K562 (cell line): ENCODE data around the gene SYNGR4. TPM values are rescaled to one million over a fixed set of nuclear protein-coding genes. Genes with fewer than 3 reads are reported as not detected.

Experiments
- BRD4 ChIP-seq: fragments of 200-600 bp; sonication (generic); IDR thresholded peaks from 2 replicates; pipeline ENCODE4 v1.6.1; 2017; ENCODE audit warnings: inconsistent platforms
- BRD9 ChIP-seq: fragments of 450-650 bp; IDR thresholded peaks from 2 replicates; pipeline ENCODE4 v1.6.1; 2018; ENCODE audit warnings: low read depth; ENCODE audit not compliant: partially characterized antibody
- ETS2 ChIP-seq: IDR thresholded peaks from 2 replicates; pipeline ENCODE4 v1.6.1; 2016; ENCODE audit warnings: borderline replicate concordance, missing genetic modification characterization, mild to moderate bottlenecking, moderate library complexity, missing compliant biosample characterization; ENCODE audit not compliant: poor library complexity, severe bottlenecking
- JUNB ChIP-seq: fragments of 450-650 bp; formaldehyde crosslinking; conservative IDR thresholded peaks from 2 replicates; pipeline ENCODE4 v1.4.0; 2020; ENCODE audit warnings: mild to moderate bottlenecking
- MCM2 ChIP-seq: fragments of 450-650 bp; IDR thresholded peaks from 2 replicates; pipeline ENCODE4 v1.6.1; 2017; ENCODE audit warnings: low read depth, mild to moderate bottlenecking
- NFIC ChIP-seq: fragments of 450-650 bp; IDR thresholded peaks from 2 replicates; pipeline ENCODE4 v1.6.1; 2017; ENCODE audit warnings: mild to moderate bottlenecking, inconsistent platforms
- SOX6 ChIP-seq: fragments of 450-650 bp; IDR thresholded peaks from 2 replicates; pipeline ENCODE4 v1.6.1; 2014; ENCODE audit warnings: mild to moderate bottlenecking
- ZBTB7A ChIP-seq: IDR thresholded peaks from 2 replicates; pipeline ENCODE4 v1.6.1; 2011; ENCODE audit warnings: low read depth, mild to moderate bottlenecking, low read length, moderate library complexity, borderline replicate concordance; ENCODE audit not compliant: control insufficient read depth
- polyA plus RNA-seq, 8 experiments: library from polyadenylated mRNA; depleted of rRNA in 4 of 8; stranded (reverse) in 5 of 8; unstranded in 3 of 8; fragments of >200 nt; fragmentation: Nextera tagmentation in 2 of 8; fragmentation: Illumina TruSeq in 1 of 8; extraction: Ambion mirVana in 2 of 8; extraction: Trizol in 1 of 8; gene quantifications; 2 replicates each; pipeline versions ENCODE4 v1.2.1 to v1.2.3, GENCODE V29; 2011 to 2014; ENCODE audit warnings: inconsistent platforms in 1 of 8, missing spikeins in 1 of 8
- total RNA-seq, 7 experiments: library from RNA; depleted of rRNA in 6 of 7; stranded (reverse); fragments of >200 nt in 6 of 7; fragmentation: Illumina TruSeq in 2 of 7; extraction: Trizol in 2 of 7; gene quantifications; 2 replicates each; pipeline versions ENCODE4 v1.2.1 to v1.2.3, GENCODE V29; 2011 to 2021; ENCODE audit warnings: low replicate concordance in 1 of 7
- TF ChIP-seq, protein P1 (sequence below): sonication (generic); formaldehyde crosslinking; IDR thresholded peaks from 2 replicates; pipeline ENCODE4 v1.8.0; 2022; ENCODE audit warnings: mild to moderate bottlenecking, missing genetic modification reagents
- TF ChIP-seq, protein P2 (sequence below), 2 experiments: IDR thresholded peaks; 2 replicates each; pipeline ENCODE4 v1.6.1; 2012; ENCODE audit warnings: improper control_type of control experiment in 2 of 2, low read depth in 2 of 2, low read length in 2 of 2, borderline replicate concordance in 1 of 2
- TF ChIP-seq, protein P3 (sequence below): fragments of 250-450 bp; sonication (Bioruptor Pico); IDR thresholded peaks from 2 replicates; pipeline ENCODE4 v1.9.0; 2021; ENCODE audit warnings: mild to moderate bottlenecking, inconsistent platforms

The SYNGR4 gene
- total and polyA plus RNA-seq, 9 of the 15 experiments (the other 6 are each of a cell fraction or from before 2014, with no cell fraction given): 0.07 to 0.14 TPM; not detected in 7

- TF ChIP-seq, protein P1, sequence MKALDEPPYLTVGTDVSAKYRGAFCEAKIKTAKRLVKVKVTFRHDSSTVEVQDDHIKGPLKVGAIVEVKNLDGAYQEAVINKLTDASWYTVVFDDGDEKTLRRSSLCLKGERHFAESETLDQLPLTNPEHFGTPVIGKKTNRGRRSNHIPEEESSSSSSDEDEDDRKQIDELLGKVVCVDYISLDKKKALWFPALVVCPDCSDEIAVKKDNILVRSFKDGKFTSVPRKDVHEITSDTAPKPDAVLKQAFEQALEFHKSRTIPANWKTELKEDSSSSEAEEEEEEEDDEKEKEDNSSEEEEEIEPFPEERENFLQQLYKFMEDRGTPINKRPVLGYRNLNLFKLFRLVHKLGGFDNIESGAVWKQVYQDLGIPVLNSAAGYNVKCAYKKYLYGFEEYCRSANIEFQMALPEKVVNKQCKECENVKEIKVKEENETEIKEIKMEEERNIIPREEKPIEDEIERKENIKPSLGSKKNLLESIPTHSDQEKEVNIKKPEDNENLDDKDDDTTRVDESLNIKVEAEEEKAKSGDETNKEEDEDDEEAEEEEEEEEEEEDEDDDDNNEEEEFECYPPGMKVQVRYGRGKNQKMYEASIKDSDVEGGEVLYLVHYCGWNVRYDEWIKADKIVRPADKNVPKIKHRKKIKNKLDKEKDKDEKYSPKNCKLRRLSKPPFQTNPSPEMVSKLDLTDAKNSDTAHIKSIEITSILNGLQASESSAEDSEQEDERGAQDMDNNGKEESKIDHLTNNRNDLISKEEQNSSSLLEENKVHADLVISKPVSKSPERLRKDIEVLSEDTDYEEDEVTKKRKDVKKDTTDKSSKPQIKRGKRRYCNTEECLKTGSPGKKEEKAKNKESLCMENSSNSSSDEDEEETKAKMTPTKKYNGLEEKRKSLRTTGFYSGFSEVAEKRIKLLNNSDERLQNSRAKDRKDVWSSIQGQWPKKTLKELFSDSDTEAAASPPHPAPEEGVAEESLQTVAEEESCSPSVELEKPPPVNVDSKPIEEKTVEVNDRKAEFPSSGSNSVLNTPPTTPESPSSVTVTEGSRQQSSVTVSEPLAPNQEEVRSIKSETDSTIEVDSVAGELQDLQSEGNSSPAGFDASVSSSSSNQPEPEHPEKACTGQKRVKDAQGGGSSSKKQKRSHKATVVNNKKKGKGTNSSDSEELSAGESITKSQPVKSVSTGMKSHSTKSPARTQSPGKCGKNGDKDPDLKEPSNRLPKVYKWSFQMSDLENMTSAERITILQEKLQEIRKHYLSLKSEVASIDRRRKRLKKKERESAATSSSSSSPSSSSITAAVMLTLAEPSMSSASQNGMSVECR (CRISPR knock-in tag): 0 out of 2 replicates have a peak, but pooled peaks have one; percentile 3
- TF ChIP-seq MCM2: no peak
- TF ChIP-seq, protein P2, sequence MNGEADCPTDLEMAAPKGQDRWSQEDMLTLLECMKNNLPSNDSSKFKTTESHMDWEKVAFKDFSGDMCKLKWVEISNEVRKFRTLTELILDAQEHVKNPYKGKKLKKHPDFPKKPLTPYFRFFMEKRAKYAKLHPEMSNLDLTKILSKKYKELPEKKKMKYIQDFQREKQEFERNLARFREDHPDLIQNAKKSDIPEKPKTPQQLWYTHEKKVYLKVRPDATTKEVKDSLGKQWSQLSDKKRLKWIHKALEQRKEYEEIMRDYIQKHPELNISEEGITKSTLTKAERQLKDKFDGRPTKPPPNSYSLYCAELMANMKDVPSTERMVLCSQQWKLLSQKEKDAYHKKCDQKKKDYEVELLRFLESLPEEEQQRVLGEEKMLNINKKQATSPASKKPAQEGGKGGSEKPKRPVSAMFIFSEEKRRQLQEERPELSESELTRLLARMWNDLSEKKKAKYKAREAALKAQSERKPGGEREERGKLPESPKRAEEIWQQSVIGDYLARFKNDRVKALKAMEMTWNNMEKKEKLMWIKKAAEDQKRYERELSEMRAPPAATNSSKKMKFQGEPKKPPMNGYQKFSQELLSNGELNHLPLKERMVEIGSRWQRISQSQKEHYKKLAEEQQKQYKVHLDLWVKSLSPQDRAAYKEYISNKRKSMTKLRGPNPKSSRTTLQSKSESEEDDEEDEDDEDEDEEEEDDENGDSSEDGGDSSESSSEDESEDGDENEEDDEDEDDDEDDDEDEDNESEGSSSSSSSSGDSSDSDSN (IDR thresholded peaks at IDR 0.05; ENCODE audit: borderline replicate concordance in 1 of 2, low read depth in 2 of 2, low read length in 2 of 2): no peak
- peak; percentile 63; the same call in 1 of the 2 replicates for TF ChIP-seq NFIC
- TF ChIP-seq, protein P3, sequence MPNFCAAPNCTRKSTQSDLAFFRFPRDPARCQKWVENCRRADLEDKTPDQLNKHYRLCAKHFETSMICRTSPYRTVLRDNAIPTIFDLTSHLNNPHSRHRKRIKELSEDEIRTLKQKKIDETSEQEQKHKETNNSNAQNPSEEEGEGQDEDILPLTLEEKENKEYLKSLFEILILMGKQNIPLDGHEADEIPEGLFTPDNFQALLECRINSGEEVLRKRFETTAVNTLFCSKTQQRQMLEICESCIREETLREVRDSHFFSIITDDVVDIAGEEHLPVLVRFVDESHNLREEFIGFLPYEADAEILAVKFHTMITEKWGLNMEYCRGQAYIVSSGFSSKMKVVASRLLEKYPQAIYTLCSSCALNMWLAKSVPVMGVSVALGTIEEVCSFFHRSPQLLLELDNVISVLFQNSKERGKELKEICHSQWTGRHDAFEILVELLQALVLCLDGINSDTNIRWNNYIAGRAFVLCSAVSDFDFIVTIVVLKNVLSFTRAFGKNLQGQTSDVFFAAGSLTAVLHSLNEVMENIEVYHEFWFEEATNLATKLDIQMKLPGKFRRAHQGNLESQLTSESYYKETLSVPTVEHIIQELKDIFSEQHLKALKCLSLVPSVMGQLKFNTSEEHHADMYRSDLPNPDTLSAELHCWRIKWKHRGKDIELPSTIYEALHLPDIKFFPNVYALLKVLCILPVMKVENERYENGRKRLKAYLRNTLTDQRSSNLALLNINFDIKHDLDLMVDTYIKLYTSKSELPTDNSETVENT (CRISPR knock-in tag): 0 out of 2 replicates have a peak, but pooled peaks have one; percentile 43
- TF ChIP-seq SOX6: 0 out of 2 replicates have a peak, but pooled peaks have one; percentile 21
- peak; percentile 92 for TF ChIP-seq ZBTB7A
- TF ChIP-seq JUNB (CRISPR knock-in tag): no peak; the same call in 1 of the 2 replicates
- TF ChIP-seq BRD4: peak; percentile 65; the same call in 1 of the 2 replicates
- TF ChIP-seq ETS2 (tag): no peak
- peak; percentile 67 for TF ChIP-seq BRD9
These were observed 30.4 kb upstream of the SYNGR4 start (continued) for GRCh38 chr19:48333467-48334384.
